Bronchial epithelial cell (primary cell): Measurements from ENCODE around the gene IGBP1. TPM values are rescaled to one million over a fixed set of nuclear protein-coding genes. Genes with fewer than 3 reads are reported as not detected.

Experiments
- DNase-seq: peaks from one replicate; pipeline ENCODE4 v3.0.0-alpha.2; 2010; ENCODE audit warnings: low read depth
- FAIRE-seq: peaks from 2 replicates; lab custom pipeline; 2011; peaks lifted over from hg19 to GRCh38; lab: Jason Lieb, UNC
- H3K27me3 ChIP-seq: 2 replicates; pipeline ENCODE4 v1.5.1; 2011; ENCODE audit warnings: low read length; ENCODE audit not compliant: control insufficient read depth, insufficient read depth
- H3K36me3 ChIP-seq: 2 replicates; pipeline ENCODE4 v1.5.1; 2011; ENCODE audit warnings: low read length; ENCODE audit not compliant: control insufficient read depth, insufficient read depth
- H3K4me3 ChIP-seq: 2 replicates; pipeline ENCODE4 v1.5.1; 2011; ENCODE audit warnings: mild to moderate bottlenecking, low read depth, low read length, control low read depth
- total RNA-seq: library from RNA; depleted of rRNA; stranded (reverse); fragments of >200 nt; gene quantifications from 2 replicates; pipeline ENCODE4 v1.2.1, GENCODE V29; 2014
- TF ChIP-seq, protein P1 (sequence below): IDR thresholded peaks from 2 replicates; pipeline ENCODE4 v1.5.1; 2011; ENCODE audit warnings: mild to moderate bottlenecking, moderate library complexity, low read length, control low read depth, inconsistent platforms; ENCODE audit not compliant: insufficient read depth, severe bottlenecking

IGBP1 gene
- total RNA-seq, 1 donor from 2014 or later: 107 TPM

GRCh38 chrX:70171624-70172023 lies 38.4 kb downstream of the IGBP1 start:
- H3K27me3 ChIP-seq: no peaks in the 10 kb centered on the region
- no peaks in the 10 kb centered on the region for H3K36me3 ChIP-seq
- FAIRE-seq: no peak
- H3K4me3 ChIP-seq: no peak overlapping the region
- TF ChIP-seq, protein P1, sequence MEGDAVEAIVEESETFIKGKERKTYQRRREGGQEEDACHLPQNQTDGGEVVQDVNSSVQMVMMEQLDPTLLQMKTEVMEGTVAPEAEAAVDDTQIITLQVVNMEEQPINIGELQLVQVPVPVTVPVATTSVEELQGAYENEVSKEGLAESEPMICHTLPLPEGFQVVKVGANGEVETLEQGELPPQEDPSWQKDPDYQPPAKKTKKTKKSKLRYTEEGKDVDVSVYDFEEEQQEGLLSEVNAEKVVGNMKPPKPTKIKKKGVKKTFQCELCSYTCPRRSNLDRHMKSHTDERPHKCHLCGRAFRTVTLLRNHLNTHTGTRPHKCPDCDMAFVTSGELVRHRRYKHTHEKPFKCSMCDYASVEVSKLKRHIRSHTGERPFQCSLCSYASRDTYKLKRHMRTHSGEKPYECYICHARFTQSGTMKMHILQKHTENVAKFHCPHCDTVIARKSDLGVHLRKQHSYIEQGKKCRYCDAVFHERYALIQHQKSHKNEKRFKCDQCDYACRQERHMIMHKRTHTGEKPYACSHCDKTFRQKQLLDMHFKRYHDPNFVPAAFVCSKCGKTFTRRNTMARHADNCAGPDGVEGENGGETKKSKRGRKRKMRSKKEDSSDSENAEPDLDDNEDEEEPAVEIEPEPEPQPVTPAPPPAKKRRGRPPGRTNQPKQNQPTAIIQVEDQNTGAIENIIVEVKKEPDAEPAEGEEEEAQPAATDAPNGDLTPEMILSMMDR: no peak
- peak; percentile 42 for DNase-seq

DNA sequence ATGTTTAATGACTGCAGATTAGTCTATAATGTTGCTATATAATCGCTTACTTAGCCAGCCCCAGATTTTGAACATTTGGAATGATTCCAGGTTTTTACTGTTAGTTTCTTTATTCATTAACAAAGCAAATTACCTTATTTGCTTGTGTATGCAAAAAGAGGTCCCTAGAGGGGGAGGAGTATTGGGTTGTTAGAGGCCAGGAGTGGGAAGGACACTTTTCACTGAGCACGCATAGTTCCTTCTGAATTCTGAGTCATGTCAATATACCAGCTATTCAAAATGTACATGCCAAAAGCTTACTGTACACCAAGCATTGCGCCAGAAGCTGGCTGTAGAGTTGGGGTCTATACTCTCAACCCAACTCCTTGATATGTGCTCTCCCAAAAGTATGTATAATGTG lies 39.0 kb downstream of the IGBP1 start:
- Histone ChIP-seq H3K27me3 (no peaks in the 10 kb centered on the region), H3K4me3 (no peak overlapping the region), H3K36me3 (no peaks in the 10 kb centered on the region)
- TF ChIP-seq, protein P1: no peak
- FAIRE-seq: no peak
- DNase-seq: peak; percentile 22

DNA sequence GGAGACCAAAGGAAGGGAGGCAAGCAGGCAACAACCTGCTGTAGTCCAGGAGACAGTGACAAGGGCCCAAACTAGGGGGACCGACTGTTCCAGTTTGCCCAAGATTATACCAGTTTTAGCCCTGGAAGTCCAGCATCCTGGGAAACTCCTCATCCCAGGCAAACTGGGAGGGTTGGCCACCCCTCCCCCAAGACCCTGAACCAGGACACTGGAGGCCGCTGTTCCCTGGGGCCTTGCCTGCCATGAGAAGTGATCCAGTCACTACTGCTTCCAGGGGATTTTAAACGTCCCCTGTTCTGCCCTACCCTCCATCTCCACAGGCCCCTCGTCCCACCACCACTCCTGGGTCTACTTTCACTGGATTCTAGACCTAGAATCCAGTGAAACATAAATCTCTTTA lies 39.7 kb downstream of the IGBP1 start:
- Histone ChIP-seq H3K4me3 (no peak overlapping the region), H3K27me3 (no peaks in the 10 kb centered on the region), H3K36me3 (no peaks in the 10 kb centered on the region)
- FAIRE-seq (no peak), DNase-seq (no peak)
- TF ChIP-seq, protein P1: no peak

- no peaks in the 10 kb centered on the region for H3K27me3 ChIP-seq
- H3K36me3 ChIP-seq: no peaks in the 10 kb centered on the region
- DNase-seq: no peak
- TF ChIP-seq, protein P1: no peak
- no peak for FAIRE-seq
- no peak overlapping the region for H3K4me3 ChIP-seq
Measured at GRCh38 chrX:70174754-70175153, 41.5 kb downstream of the IGBP1 start.

DNA sequence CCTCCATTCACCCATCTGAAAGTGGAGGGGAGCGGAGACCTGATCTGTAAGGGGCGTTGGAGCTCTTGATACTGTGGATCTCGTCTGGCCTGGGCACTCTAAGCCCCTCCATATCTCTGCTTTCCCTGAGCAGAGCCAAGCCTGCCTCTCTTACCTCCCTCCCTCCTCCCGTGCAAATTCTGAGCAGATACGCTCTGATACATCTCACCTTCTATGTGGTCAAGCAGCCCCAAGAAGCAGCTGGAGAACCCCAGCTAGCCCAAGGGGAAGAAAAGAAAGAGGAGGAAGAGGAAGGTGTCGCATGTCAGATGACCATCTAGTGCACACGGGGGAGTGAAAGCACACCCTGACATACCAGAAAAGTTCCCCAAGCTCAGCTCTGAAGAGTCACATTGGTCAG lies 42.1 kb downstream of the IGBP1 start:
- H3K4me3 ChIP-seq: no peak overlapping the region
- no peaks in the 10 kb centered on the region for H3K36me3 ChIP-seq
- no peaks in the 10 kb centered on the region for H3K27me3 ChIP-seq
- DNase-seq: no peak
- TF ChIP-seq, protein P1: no peak
- no peak for FAIRE-seq

DNA sequence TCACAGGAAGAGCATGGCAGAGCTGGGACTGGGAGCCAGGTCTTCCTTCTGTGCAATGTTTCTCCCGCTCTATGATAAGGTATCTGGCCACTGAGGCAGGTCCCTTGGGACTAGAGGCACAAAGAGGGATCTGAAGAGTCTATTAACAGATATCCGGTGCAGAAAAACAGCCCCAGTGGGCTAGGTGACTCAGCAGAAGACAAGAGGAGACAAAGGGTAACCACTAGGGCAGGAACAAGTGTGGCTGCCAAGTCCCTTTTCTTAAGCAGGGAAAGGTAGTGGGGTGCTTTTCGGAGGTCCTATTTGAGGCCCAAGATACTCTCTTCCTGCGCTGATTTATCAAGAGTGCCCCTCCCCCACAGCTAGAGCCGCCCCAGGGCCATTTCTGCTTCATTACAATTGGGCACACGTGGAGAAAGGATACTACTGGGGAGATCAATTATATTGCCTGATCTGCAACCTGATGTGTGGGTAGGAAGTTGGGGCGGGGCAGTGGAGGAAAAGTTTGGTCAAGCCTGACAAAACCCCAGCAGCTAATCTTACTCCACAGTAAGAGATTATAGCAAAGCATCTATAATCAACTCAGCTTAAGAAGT lies 43.8 kb downstream of the IGBP1 start, which contains the start of gene DGAT2L6:
Gene DGAT2L6, plus strand, starts transcription at position 546 of the 596 bp plus-strand sequence. CDS start 100 bp downstream, outside the sequence.
- Histone ChIP-seq H3K36me3 (no peaks in the 10 kb centered on the region), H3K27me3 (no peaks in the 10 kb centered on the region), H3K4me3 (no peak within 1 kb of the TSS)
- no peak for FAIRE-seq
- DNase-seq: no peak
- TF ChIP-seq, protein P1: no peak
